Liver (tissue), 9 donors: ENCODE data around the gene ZNF540. TPM values are rescaled to one million over a fixed set of nuclear protein-coding genes. Genes with fewer than 3 reads are reported as not detected.
A peak's percentile ranks its signal among the peaks of the same experiment; 100 is the strongest.

Experiments
- DNase-seq: peaks from one replicate; pipeline ENCODE4 v3.0.0-alpha.2; 2017; ENCODE audit warnings: low spot score
- H3K27ac ChIP-seq, 2 donors: one replicate each; pipeline ENCODE4 v1.7.0; 2013; ENCODE audit warnings: inconsistent platforms in 2 of 2, low read length in 2 of 2, control low read depth in 1 of 2, low read depth in 1 of 2, mild to moderate bottlenecking in 1 of 2
- H3K27me3 ChIP-seq, 4 donors: one replicate each; pipeline versions ENCODE4 v1.6.1 to v1.7.0; 2013; ENCODE audit warnings: low read length in 3 of 4, inconsistent platforms in 1 of 4, mild to moderate bottlenecking in 1 of 4, moderate library complexity in 1 of 4; ENCODE audit not compliant: control insufficient read depth in 4 of 4, insufficient read depth in 4 of 4
- H3K36me3 ChIP-seq, 4 donors: one replicate each; pipeline versions ENCODE4 v1.6.1 to v1.7.0; 2013; ENCODE audit warnings: low read length in 3 of 4, mild to moderate bottlenecking in 3 of 4, low read depth in 1 of 4, moderate library complexity in 1 of 4; ENCODE audit not compliant: control insufficient read depth in 4 of 4, insufficient read depth in 3 of 4
- H3K4me1 ChIP-seq, 4 donors: one replicate each; pipeline versions ENCODE4 v1.6.1 to v1.7.0; 2013; ENCODE audit warnings: low read length in 3 of 4, mild to moderate bottlenecking in 3 of 4, moderate library complexity in 1 of 4; ENCODE audit not compliant: control insufficient read depth in 4 of 4, insufficient read depth in 4 of 4
- H3K4me3 ChIP-seq, 3 donors: one replicate each; pipeline versions ENCODE4 v1.6.1 to v1.7.0; 2013; ENCODE audit warnings: low read length in 3 of 3, control low read depth in 1 of 3, low read depth in 1 of 3, mild to moderate bottlenecking in 1 of 3
- H3K9ac ChIP-seq, 2 donors: one replicate each; pipeline ENCODE4 v1.7.0; 2013; ENCODE audit warnings: low read length in 2 of 2, mild to moderate bottlenecking in 2 of 2, moderate library complexity in 2 of 2, control low read depth in 1 of 2, low read depth in 1 of 2
- H3K9me3 ChIP-seq, 4 donors: one replicate each; pipeline versions ENCODE4 v1.6.1 to v1.7.0; 2013; ENCODE audit warnings: low read length in 3 of 4; ENCODE audit not compliant: control insufficient read depth in 4 of 4
- EGR1 ChIP-seq, 2 donors: IDR thresholded peaks; 2 replicates each; pipeline ENCODE4 v1.6.1; 2016 to 2018; ENCODE audit warnings: antibody characterized with exemption in 2 of 2, low read depth in 2 of 2
- FOXA1 ChIP-seq: IDR thresholded peaks from 2 replicates; pipeline ENCODE4 v1.6.1; 2016; ENCODE audit warnings: antibody characterized with exemption
- FOXA2 ChIP-seq: IDR thresholded peaks from 2 replicates; pipeline ENCODE4 v1.6.1; 2016; ENCODE audit warnings: antibody characterized with exemption
- GABPA ChIP-seq, 2 donors: IDR thresholded peaks in 1 of 2; conservative IDR thresholded peaks in 1 of 2; 2 replicates each; pipeline ENCODE4 v1.6.1; 2016; ENCODE audit warnings: antibody characterized with exemption in 2 of 2, mild to moderate bottlenecking in 1 of 2, moderate library complexity in 1 of 2
- HNF4A ChIP-seq, 2 donors: conservative IDR thresholded peaks; 2 replicates each; pipeline ENCODE4 v1.6.1; 2016; ENCODE audit warnings: antibody characterized with exemption in 2 of 2, mild to moderate bottlenecking in 2 of 2
- HNF4G ChIP-seq: IDR thresholded peaks from 2 replicates; pipeline ENCODE4 v1.6.1; 2016; ENCODE audit warnings: antibody characterized with exemption
- JUND ChIP-seq, 2 donors: IDR thresholded peaks; 2 replicates each; pipeline ENCODE4 v1.6.1; 2016; ENCODE audit warnings: antibody characterized with exemption in 2 of 2
- NR2F2 ChIP-seq: IDR thresholded peaks from 2 replicates; pipeline ENCODE4 v1.6.1; 2016; ENCODE audit warnings: antibody characterized with exemption
- RAD21 ChIP-seq, 2 donors: IDR thresholded peaks; 2 replicates each; pipeline ENCODE4 v1.6.1; 2016; ENCODE audit warnings: antibody characterized with exemption in 2 of 2, mild to moderate bottlenecking in 2 of 2
- SP1 ChIP-seq: IDR thresholded peaks from 2 replicates; pipeline ENCODE4 v1.6.1; 2018; ENCODE audit warnings: antibody characterized with exemption, mild to moderate bottlenecking
- TAF1 ChIP-seq: conservative IDR thresholded peaks from 2 replicates; pipeline ENCODE4 v1.6.1; 2016; ENCODE audit warnings: antibody characterized with exemption, mild to moderate bottlenecking
- YY1 ChIP-seq: IDR thresholded peaks from 2 replicates; pipeline ENCODE4 v1.6.1; 2016; ENCODE audit warnings: antibody characterized with exemption, mild to moderate bottlenecking
- WGBS: extraction: QIAGEN DNeasy Blood & Tissue Kit; methylation state at CpG from one replicate; pipeline ENCODE4 v1.1.7; 2013; 5-methylcytosine and 5-hydroxymethylcytosine counted together
- polyA plus RNA-seq, 2 donors: library from polyadenylated mRNA; stranded (reverse) in 1 of 2; unstranded in 1 of 2; fragments of 200-250 nt in 1 of 2; fragments of >200 nt in 1 of 2; fragmentation: Nextera tagmentation in 1 of 2; extraction: Ambion mirVana in 1 of 2; gene quantifications; one replicate each; pipeline versions ENCODE4 v1.2.1 to v1.2.3, GENCODE V29; 2013 to 2015
- total RNA-seq, 2 donors: library from RNA; depleted of rRNA; stranded (reverse); fragments of >200 nt; gene quantifications; one replicate each; pipeline ENCODE4 v1.2.3, GENCODE V29; 2014
- TF ChIP-seq, protein P1 (sequence below): IDR thresholded peaks from 2 replicates; pipeline ENCODE4 v1.6.1; 2016; ENCODE audit warnings: antibody characterized with exemption, mild to moderate bottlenecking
- TF ChIP-seq, protein P2 (sequence below): IDR thresholded peaks from 2 replicates; pipeline ENCODE4 v1.6.1; 2016; ENCODE audit warnings: antibody characterized with exemption
- TF ChIP-seq, protein P3 (sequence below): fragments of 150-350 bp; IDR thresholded peaks from 2 replicates; pipeline ENCODE4 v1.5.1; 2017; ENCODE audit warnings: improper control_type of control experiment, low read depth, low read length; ENCODE audit not compliant: missing input control
- TF ChIP-seq, protein P4 (sequence below): IDR thresholded peaks from 2 replicates; pipeline ENCODE4 v1.6.1; 2016; ENCODE audit warnings: antibody characterized with exemption
- TF ChIP-seq, protein P5 (sequence below): IDR thresholded peaks from 2 replicates; pipeline ENCODE4 v1.6.1; 2016; ENCODE audit warnings: antibody characterized with exemption
- donor health status: healthy.
- donor health status: healthy.
- donor health status: healthy.
- donor health status: healthy.
- donor health status: healthy.

Gene ZNF540
- total and polyA plus RNA-seq, 4 donors, result 0.33 to 2.0 (median 0.88) TPM

DNA sequence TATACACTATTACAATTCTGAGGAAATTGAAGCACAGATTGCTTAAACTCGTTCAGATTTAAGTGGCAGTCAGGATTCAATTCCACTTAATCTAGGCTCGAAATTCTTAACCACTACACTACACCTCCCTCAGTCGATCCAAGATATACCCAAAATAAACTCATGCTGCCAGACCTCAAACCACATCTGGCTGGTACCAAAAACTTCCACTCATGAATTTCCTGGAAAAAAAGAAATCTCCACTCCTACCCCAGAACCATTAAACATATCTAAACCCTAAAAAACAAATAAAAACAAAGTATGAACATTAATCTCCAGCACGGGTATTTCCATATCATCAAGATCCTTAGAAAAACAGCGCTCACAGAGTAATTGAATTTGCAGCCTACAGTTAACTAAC, 59.4 kb downstream of the ZNF540 start:
- H3K4me1 ChIP-seq, result peaks cover 3 to 11% (median 5%) of the 10 kb centered on the region in 4 donors
- DNase-seq, result no peak
- H3K4me3 ChIP-seq, result peak overlapping the region in 2 of 3 donors; percentile 53 to 73
- peaks cover 2 to 12% (median 8%) of the 10 kb centered on the region in 4 donors for H3K9me3 ChIP-seq
- no peak overlapping the region for H3K27ac ChIP-seq
- H3K9ac ChIP-seq, result peak overlapping the region in 1 of 2 donors; percentile 52
- TF ChIP-seq, protein P1, sequence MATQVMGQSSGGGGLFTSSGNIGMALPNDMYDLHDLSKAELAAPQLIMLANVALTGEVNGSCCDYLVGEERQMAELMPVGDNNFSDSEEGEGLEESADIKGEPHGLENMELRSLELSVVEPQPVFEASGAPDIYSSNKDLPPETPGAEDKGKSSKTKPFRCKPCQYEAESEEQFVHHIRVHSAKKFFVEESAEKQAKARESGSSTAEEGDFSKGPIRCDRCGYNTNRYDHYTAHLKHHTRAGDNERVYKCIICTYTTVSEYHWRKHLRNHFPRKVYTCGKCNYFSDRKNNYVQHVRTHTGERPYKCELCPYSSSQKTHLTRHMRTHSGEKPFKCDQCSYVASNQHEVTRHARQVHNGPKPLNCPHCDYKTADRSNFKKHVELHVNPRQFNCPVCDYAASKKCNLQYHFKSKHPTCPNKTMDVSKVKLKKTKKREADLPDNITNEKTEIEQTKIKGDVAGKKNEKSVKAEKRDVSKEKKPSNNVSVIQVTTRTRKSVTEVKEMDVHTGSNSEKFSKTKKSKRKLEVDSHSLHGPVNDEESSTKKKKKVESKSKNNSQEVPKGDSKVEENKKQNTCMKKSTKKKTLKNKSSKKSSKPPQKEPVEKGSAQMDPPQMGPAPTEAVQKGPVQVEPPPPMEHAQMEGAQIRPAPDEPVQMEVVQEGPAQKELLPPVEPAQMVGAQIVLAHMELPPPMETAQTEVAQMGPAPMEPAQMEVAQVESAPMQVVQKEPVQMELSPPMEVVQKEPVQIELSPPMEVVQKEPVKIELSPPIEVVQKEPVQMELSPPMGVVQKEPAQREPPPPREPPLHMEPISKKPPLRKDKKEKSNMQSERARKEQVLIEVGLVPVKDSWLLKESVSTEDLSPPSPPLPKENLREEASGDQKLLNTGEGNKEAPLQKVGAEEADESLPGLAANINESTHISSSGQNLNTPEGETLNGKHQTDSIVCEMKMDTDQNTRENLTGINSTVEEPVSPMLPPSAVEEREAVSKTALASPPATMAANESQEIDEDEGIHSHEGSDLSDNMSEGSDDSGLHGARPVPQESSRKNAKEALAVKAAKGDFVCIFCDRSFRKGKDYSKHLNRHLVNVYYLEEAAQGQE, result no peak
- TF ChIP-seq FOXA1 (no peak), SP1 (no peak), HNF4G (no peak), YY1 (no peak), NR2F2 (no peak), JUND (IDR thresholded peaks at IDR 0.05) (no peak), RAD21 (IDR thresholded peaks at IDR 0.05) (no peak), HNF4A (conservative IDR thresholded peaks at IDR 0.05) (no peak), EGR1 (IDR thresholded peaks at IDR 0.05; ENCODE audit: low read depth in 2 of 2) (no peak), GABPA (IDR thresholded peaks at IDR 0.05 in 1 of 2, conservative IDR thresholded peaks at IDR 0.05 in 1 of 2) (no peak), TAF1 (no peak), FOXA2 (no peak)
- TF ChIP-seq, protein P2, sequence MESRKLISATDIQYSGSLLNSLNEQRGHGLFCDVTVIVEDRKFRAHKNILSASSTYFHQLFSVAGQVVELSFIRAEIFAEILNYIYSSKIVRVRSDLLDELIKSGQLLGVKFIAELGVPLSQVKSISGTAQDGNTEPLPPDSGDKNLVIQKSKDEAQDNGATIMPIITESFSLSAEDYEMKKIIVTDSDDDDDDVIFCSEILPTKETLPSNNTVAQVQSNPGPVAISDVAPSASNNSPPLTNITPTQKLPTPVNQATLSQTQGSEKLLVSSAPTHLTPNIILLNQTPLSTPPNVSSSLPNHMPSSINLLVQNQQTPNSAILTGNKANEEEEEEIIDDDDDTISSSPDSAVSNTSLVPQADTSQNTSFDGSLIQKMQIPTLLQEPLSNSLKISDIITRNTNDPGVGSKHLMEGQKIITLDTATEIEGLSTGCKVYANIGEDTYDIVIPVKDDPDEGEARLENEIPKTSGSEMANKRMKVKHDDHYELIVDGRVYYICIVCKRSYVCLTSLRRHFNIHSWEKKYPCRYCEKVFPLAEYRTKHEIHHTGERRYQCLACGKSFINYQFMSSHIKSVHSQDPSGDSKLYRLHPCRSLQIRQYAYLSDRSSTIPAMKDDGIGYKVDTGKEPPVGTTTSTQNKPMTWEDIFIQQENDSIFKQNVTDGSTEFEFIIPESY, result no peak
- TF ChIP-seq, protein P3, sequence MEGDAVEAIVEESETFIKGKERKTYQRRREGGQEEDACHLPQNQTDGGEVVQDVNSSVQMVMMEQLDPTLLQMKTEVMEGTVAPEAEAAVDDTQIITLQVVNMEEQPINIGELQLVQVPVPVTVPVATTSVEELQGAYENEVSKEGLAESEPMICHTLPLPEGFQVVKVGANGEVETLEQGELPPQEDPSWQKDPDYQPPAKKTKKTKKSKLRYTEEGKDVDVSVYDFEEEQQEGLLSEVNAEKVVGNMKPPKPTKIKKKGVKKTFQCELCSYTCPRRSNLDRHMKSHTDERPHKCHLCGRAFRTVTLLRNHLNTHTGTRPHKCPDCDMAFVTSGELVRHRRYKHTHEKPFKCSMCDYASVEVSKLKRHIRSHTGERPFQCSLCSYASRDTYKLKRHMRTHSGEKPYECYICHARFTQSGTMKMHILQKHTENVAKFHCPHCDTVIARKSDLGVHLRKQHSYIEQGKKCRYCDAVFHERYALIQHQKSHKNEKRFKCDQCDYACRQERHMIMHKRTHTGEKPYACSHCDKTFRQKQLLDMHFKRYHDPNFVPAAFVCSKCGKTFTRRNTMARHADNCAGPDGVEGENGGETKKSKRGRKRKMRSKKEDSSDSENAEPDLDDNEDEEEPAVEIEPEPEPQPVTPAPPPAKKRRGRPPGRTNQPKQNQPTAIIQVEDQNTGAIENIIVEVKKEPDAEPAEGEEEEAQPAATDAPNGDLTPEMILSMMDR, result no peak
- TF ChIP-seq, protein P4, sequence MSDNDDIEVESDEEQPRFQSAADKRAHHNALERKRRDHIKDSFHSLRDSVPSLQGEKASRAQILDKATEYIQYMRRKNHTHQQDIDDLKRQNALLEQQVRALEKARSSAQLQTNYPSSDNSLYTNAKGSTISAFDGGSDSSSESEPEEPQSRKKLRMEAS, result no peak
- TF ChIP-seq, protein P5, sequence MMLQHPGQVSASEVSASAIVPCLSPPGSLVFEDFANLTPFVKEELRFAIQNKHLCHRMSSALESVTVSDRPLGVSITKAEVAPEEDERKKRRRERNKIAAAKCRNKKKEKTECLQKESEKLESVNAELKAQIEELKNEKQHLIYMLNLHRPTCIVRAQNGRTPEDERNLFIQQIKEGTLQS, result no peak
- H3K27me3 ChIP-seq, result no peaks in the 10 kb centered on the region
- H3K36me3 ChIP-seq, result no peaks in the 10 kb centered on the region
- 28% methylated on average over 5 of the region's 5 CpGs for WGBS
